ENCODE measurements around the gene ABCB6. TPM values are rescaled to one million over a fixed set of nuclear protein-coding genes. Genes with fewer than 3 reads are reported as not detected.

ABCB6 gene
- total and polyA plus RNA-seq, 2 of the 8 experiments (the other 6 are each of a cell fraction or from before 2014, with no cell fraction given), result 44.9 to 50.6 TPM

DNA sequence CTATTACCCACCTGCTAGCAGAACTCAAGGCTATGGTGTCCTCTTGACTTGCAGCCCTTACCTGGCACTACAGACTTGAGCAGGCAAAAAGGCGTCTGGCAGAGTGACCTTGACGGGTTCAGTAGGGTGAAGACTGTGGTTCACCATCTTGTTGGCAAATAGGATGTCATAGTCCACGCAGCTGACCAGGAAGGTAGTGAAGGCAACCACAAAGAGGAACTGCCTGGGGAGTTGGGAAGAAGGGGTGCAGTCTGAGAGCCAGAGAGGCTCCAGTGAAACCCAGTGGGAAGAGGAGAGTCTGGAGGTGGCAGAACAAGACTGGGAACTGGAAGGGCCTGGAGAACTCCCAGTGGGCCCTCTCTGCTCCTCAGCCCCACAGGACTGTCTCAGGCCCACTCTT is 6.6 kb upstream of the ABCB6 start:
- 89% methylated on average over 3 of the region's 3 CpGs; no CpG with 5 or more reads in 1 of the 2 experiments for WGBS, 2 experiments (ENCODE audit: extremely low coverage in 1 of 2, insufficient coverage in 1 of 2, insufficient read length in 1 of 2, insufficient replicate concordance in 2 of 2, low coverage in 1 of 2, low lambda C conversion rate in 2 of 2, missing lambda C conversion rate in 1 of 2)
- no peak overlapping the region for H2BK5ac ChIP-seq (ENCODE audit: low read depth, low read length)
- H3K79me2 ChIP-seq (ENCODE audit: control insufficient read depth in 1 of 2, insufficient read depth in 2 of 2, low read length in 2 of 2), result peaks cover 0 to 9% of the 10 kb centered on the region in 2 experiments; a peak in 2 of 4 replicates
- no peak overlapping the region for H3K14ac ChIP-seq (ENCODE audit: insufficient read length)
- H3K4me2 ChIP-seq (ENCODE audit: insufficient read depth in 1 of 2, low read depth in 2 of 2, low read length in 2 of 2), result no peak overlapping the region
- no peaks in the 10 kb centered on the region; a peak in 1 of 7 replicates for H3K27me3 ChIP-seq (replicated peaks in 1 of 4; ENCODE audit: control insufficient read depth in 3 of 4, extremely low read depth in 1 of 4, insufficient read depth in 3 of 4, low read length in 3 of 4)
- no peaks in the 10 kb centered on the region; the same call in 1 of the 2 replicates for H3K79me1 ChIP-seq (ENCODE audit: low read depth, low read length)
- H3K4ac ChIP-seq (replicated peaks; ENCODE audit: insufficient read length, low read depth, low read length), result no peak overlapping the region
- ChIA-PET POLR2A (ENCODE audit: partially characterized antibody) (interaction anchor here (14.0 kb wide), 1 partner anchor 23 kb away, joined by 190 read pairs; the partner anchor contains the start of genes GLB1L, STK16, TUBA4A and TUBA4B), CTCF (ENCODE audit: partially characterized antibody) (interaction anchor here (2.2 kb wide), 1 partner anchor 23 kb away, joined by 6 read pairs; no protein-coding TSS in a partner anchor)
- H2BK12ac ChIP-seq (ENCODE audit: low read depth, low read length), result no peak overlapping the region
- H2AK5ac ChIP-seq (ENCODE audit: low read depth, low read length), result no peak overlapping the region
- H2BK120ac ChIP-seq (replicated peaks; ENCODE audit: low read depth, low read length), result no peak overlapping the region
- H2BK20ac ChIP-seq (ENCODE audit: low read length), result no peak overlapping the region
- no peak overlapping the region for H3K56ac ChIP-seq (replicated peaks; ENCODE audit: insufficient read length, low read depth, low read length)
- no peak overlapping the region for H4K8ac ChIP-seq (ENCODE audit: extremely low read depth, insufficient read depth, low read length)
- no peak overlapping the region for H3K18ac ChIP-seq (ENCODE audit: extremely low read depth, low read length)
- no peak for DNase-seq (ENCODE audit: low read depth in 1 of 2, low spot score in 2 of 2)
- H3K36me3 ChIP-seq (ENCODE audit: control insufficient read depth in 2 of 4, insufficient read depth in 4 of 4, low read length in 3 of 4), result peaks cover 10 to 48% (median 35%) of the 10 kb centered on the region in 4 experiments; a peak in 6 of 8 replicates
- TF ChIP-seq SRF (IDR thresholded peaks at IDR 0.05; ENCODE audit: low read depth, low read length) (no peak), BACH1 (IDR thresholded peaks at IDR 0.05; ENCODE audit: low read length) (no peak), MAFK (IDR thresholded peaks at IDR 0.05; ENCODE audit: low read depth, low read length) (no peak)
- H2AFZ ChIP-seq (ENCODE audit: low read length), result no peak overlapping the region
- no peak overlapping the region for H3K9ac ChIP-seq (replicated peaks in 1 of 4; ENCODE audit: extremely low read depth in 1 of 4, low read depth in 3 of 4, low read length in 3 of 4)
- H3K9me3 ChIP-seq (ENCODE audit: insufficient read depth in 2 of 2, low read depth in 1 of 2, low read length in 1 of 2), result no peaks in the 10 kb centered on the region
- H3K23ac ChIP-seq (ENCODE audit: insufficient read length), result no peak overlapping the region
- H4K91ac ChIP-seq (replicated peaks; ENCODE audit: insufficient read length, low read length), result no peak overlapping the region
- peaks cover 0 to 6% (median 3%) of the 10 kb centered on the region in 4 experiments; a peak in 5 of 7 replicates for H3K4me1 ChIP-seq (replicated peaks in 1 of 4; ENCODE audit: control insufficient read depth in 3 of 4, insufficient read depth in 4 of 4, low read length in 3 of 4)
- FAIRE-seq, result no peak
- H4K5ac ChIP-seq (ENCODE audit: insufficient read length, low read depth, low read length), result no peak overlapping the region
- H2BK15ac ChIP-seq (ENCODE audit: low read length), result no peak overlapping the region
- peaks cover 0 to 7% of the 10 kb centered on the region in 2 experiments for H4K20me1 ChIP-seq (replicated peaks in 1 of 2; ENCODE audit: control insufficient read depth in 1 of 2, insufficient read depth in 2 of 2, low read length in 2 of 2)
- no peak overlapping the region for H3K4me3 ChIP-seq (ENCODE audit: extremely low read depth in 1 of 4, insufficient read depth in 2 of 4, low read depth in 3 of 4, low read length in 4 of 4)
- no peak overlapping the region for H3K27ac ChIP-seq (ENCODE audit: low read depth, low read length)
- peaks cover 6% of the 10 kb centered on the region; the same call in 1 of the 2 replicates for H3K23me2 ChIP-seq (ENCODE audit: low read depth, low read length)

Measured in H1 (cell line).